Astrocyte (in vitro differentiated cells and primary cell): ENCODE data around the gene TMEM178B. TPM values are rescaled to one million over a fixed set of nuclear protein-coding genes. Genes with fewer than 3 reads are reported as not detected.

ENCODE experiments used
- DNase-seq: peaks from one replicate; pipeline ENCODE4 v3.0.0-alpha.2; 2010; ENCODE audit warnings: low read depth
- FAIRE-seq: peaks from 2 replicates; lab custom pipeline; 2011; peaks lifted over from hg19 to GRCh38; lab: Jason Lieb, UNC
- H2AFZ ChIP-seq: 2 replicates; pipeline ENCODE4 v1.6.0; 2012; ENCODE audit warnings: low read depth, low read length, inconsistent platforms
- H3K27ac ChIP-seq: 2 replicates; pipeline ENCODE4 v1.5.1; 2011; ENCODE audit warnings: low read depth, low read length, inconsistent platforms
- H3K27me3 ChIP-seq: 2 replicates; pipeline ENCODE4 v1.6.0; 2011; ENCODE audit warnings: low read length, inconsistent platforms; ENCODE audit not compliant: insufficient read depth
- H3K36me3 ChIP-seq: 2 replicates; pipeline ENCODE4 v1.5.1; 2011; ENCODE audit warnings: low read length, inconsistent platforms; ENCODE audit not compliant: insufficient read depth
- H3K4me1 ChIP-seq: 2 replicates; pipeline ENCODE4 v1.5.1; 2011; ENCODE audit warnings: low read length, inconsistent platforms; ENCODE audit not compliant: insufficient read depth
- H3K4me2 ChIP-seq: 2 replicates; pipeline ENCODE4 v1.6.0; 2012; ENCODE audit warnings: low read length, inconsistent platforms
- H3K4me3 ChIP-seq: 2 replicates; pipeline ENCODE4 v1.5.1; 2011; ENCODE audit warnings: low read depth, mild to moderate bottlenecking, low read length, inconsistent platforms; ENCODE audit not compliant: insufficient read depth
- H3K79me2 ChIP-seq: 2 replicates; pipeline ENCODE4 v1.6.0; 2012; ENCODE audit warnings: mild to moderate bottlenecking, low read length, inconsistent platforms; ENCODE audit not compliant: insufficient read depth
- H3K9ac ChIP-seq: 2 replicates; pipeline ENCODE4 v1.6.0; 2012; ENCODE audit warnings: mild to moderate bottlenecking, low read length, inconsistent platforms
- H3K9me3 ChIP-seq: 2 replicates; pipeline ENCODE4 v1.5.1; 2012; ENCODE audit warnings: low read depth, mild to moderate bottlenecking, low read length, inconsistent platforms; ENCODE audit not compliant: insufficient read depth
- H4K20me1 ChIP-seq: 2 replicates; pipeline ENCODE4 v1.6.0; 2012; ENCODE audit warnings: low read length, inconsistent platforms; ENCODE audit not compliant: insufficient read depth
- H3K27ac Mint-ChIP-seq: one replicate; pipeline ENCODE4 v1.8.0; 2021; ENCODE audit warnings: mild to moderate bottlenecking, mixed read lengths; ENCODE audit not compliant: unreplicated experiment
- H3K27me3 Mint-ChIP-seq: one replicate; pipeline ENCODE4 v1.8.0; 2021; ENCODE audit warnings: low read depth, mixed read lengths; ENCODE audit not compliant: unreplicated experiment
- H3K36me3 Mint-ChIP-seq: one replicate; pipeline ENCODE4 v1.8.0; 2021; ENCODE audit warnings: low read depth, mixed read lengths; ENCODE audit not compliant: unreplicated experiment
- H3K4me1 Mint-ChIP-seq: one replicate; pipeline ENCODE4 v1.8.0; 2021; ENCODE audit warnings: low read depth, mixed read lengths; ENCODE audit not compliant: unreplicated experiment
- H3K4me3 Mint-ChIP-seq: one replicate; pipeline ENCODE4 v1.8.0; 2021; ENCODE audit warnings: mild to moderate bottlenecking, moderate library complexity, mixed read lengths; ENCODE audit not compliant: unreplicated experiment
- H3K9me3 Mint-ChIP-seq: one replicate; pipeline ENCODE4 v1.8.0; 2021; ENCODE audit warnings: mild to moderate bottlenecking, mixed read lengths; ENCODE audit not compliant: unreplicated experiment
- CTCF ChIP-seq: IDR thresholded peaks from 2 replicates; pipeline ENCODE4 v1.5.1; 2011; ENCODE audit warnings: low read depth, mild to moderate bottlenecking, inconsistent platforms, low read length, moderate library complexity; ENCODE audit not compliant: insufficient read depth
- EZH2 ChIP-seq: IDR thresholded peaks from 2 replicates; pipeline ENCODE4 v1.6.1; 2012; ENCODE audit warnings: mild to moderate bottlenecking, low read length, inconsistent platforms; ENCODE audit not compliant: insufficient read depth
- total RNA-seq: library from RNA; stranded (reverse); gene quantifications from 2 replicates; pipeline ENCODE4 v1.2.1, GENCODE V29; 2021

TMEM178B gene
- total RNA-seq, 1 donor from 2014 or later = 3.9 TPM

GRCh38 chr7:141417506-141417905 lies 343.6 kb downstream of the TMEM178B start:
- H3K4me3 ChIP-seq = no peak overlapping the region
- H3K27ac Mint-ChIP-seq = no peak overlapping the region
- no peak overlapping the region for H3K9ac ChIP-seq
- H3K4me2 ChIP-seq = no peak overlapping the region
- FAIRE-seq (no peak), DNase-seq (no peak)
- no peak overlapping the region for H2AFZ ChIP-seq
- H3K79me2 ChIP-seq = no peaks in the 10 kb centered on the region
- H4K20me1 ChIP-seq = no peaks in the 10 kb centered on the region
- H3K27ac ChIP-seq = no peak overlapping the region
- peaks cover 2% of the 10 kb centered on the region for H3K9me3 Mint-ChIP-seq
- no peaks in the 10 kb centered on the region for H3K36me3 Mint-ChIP-seq
- H3K27me3 ChIP-seq = no peaks in the 10 kb centered on the region
- H3K9me3 ChIP-seq = no peaks in the 10 kb centered on the region
- no peaks in the 10 kb centered on the region for H3K4me1 ChIP-seq
- no peaks in the 10 kb centered on the region for H3K36me3 ChIP-seq
- H3K27me3 Mint-ChIP-seq = peaks cover 8% of the 10 kb centered on the region
- no peaks in the 10 kb centered on the region for H3K4me1 Mint-ChIP-seq
- TF ChIP-seq CTCF (no peak), EZH2 (no peak)
- H3K4me3 Mint-ChIP-seq = no peak overlapping the region

GRCh38 chr7:141418066-141418465 lies 344.2 kb downstream of the TMEM178B start:
- TF ChIP-seq CTCF = no peak
- no peak overlapping the region for H3K4me3 ChIP-seq
- H3K9me3 ChIP-seq = no peaks in the 10 kb centered on the region
- H2AFZ ChIP-seq = no peak overlapping the region
- Mint-ChIP-seq H3K36me3 (no peaks in the 10 kb centered on the region), H3K27ac (no peak overlapping the region), H3K4me3 (no peak overlapping the region), H3K27me3 (peaks cover 7% of the 10 kb centered on the region), H3K4me1 (no peaks in the 10 kb centered on the region), H3K9me3 (peaks cover 2% of the 10 kb centered on the region)
- no peak overlapping the region for H3K4me2 ChIP-seq
- no peaks in the 10 kb centered on the region for H3K4me1 ChIP-seq
- no peaks in the 10 kb centered on the region for H3K27me3 ChIP-seq
- no peak overlapping the region for H3K9ac ChIP-seq
- H4K20me1 ChIP-seq = no peaks in the 10 kb centered on the region
- no peaks in the 10 kb centered on the region for H3K36me3 ChIP-seq
- H3K27ac ChIP-seq = no peak overlapping the region
- H3K79me2 ChIP-seq = no peaks in the 10 kb centered on the region
- FAIRE-seq = no peak
- DNase-seq = no peak

- Mint-ChIP-seq H3K27ac (no peak overlapping the region), H3K4me3 (no peak overlapping the region), H3K36me3 (no peaks in the 10 kb centered on the region), H3K27me3 (peaks cover 3% of the 10 kb centered on the region), H3K9me3 (peaks cover 3% of the 10 kb centered on the region), H3K4me1 (no peaks in the 10 kb centered on the region)
- Histone ChIP-seq H3K27ac (no peak overlapping the region), H3K4me3 (no peak overlapping the region), H4K20me1 (no peaks in the 10 kb centered on the region), H3K9me3 (no peaks in the 10 kb centered on the region), H3K79me2 (no peaks in the 10 kb centered on the region), H3K27me3 (no peaks in the 10 kb centered on the region), H3K4me1 (no peaks in the 10 kb centered on the region), H2AFZ (no peak overlapping the region), H3K4me2 (no peak overlapping the region), H3K36me3 (no peaks in the 10 kb centered on the region), H3K9ac (no peak overlapping the region)
- DNase-seq (no peak), FAIRE-seq (no peak)
- TF ChIP-seq CTCF (no peak), EZH2 (no peak)
Measured at GRCh38 chr7:141421306-141421705, 347.4 kb downstream of the TMEM178B start.
